Measurements from ENCODE around the gene PSRC1.

DNA sequence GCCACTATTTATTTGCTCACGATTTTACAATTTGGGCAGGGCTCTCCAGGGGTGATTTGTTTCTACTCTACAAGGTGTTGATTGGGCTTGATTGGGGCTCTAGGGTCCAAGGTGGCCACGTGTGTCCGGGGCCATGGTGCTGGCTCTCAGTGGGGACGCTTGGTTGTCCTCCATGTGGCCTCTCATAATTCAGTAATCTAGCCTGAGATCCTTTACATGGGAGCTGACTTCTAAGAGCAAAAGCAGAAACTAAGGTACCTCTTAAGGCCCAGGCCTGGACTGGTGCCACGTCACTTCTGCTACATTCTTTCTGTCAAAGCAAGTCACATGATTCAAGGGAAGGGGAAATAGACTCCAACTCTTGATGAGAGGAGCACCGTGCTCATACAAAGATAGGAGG is 8.1 kb upstream of the PSRC1 start:
- TF ChIP-seq, protein P1, sequence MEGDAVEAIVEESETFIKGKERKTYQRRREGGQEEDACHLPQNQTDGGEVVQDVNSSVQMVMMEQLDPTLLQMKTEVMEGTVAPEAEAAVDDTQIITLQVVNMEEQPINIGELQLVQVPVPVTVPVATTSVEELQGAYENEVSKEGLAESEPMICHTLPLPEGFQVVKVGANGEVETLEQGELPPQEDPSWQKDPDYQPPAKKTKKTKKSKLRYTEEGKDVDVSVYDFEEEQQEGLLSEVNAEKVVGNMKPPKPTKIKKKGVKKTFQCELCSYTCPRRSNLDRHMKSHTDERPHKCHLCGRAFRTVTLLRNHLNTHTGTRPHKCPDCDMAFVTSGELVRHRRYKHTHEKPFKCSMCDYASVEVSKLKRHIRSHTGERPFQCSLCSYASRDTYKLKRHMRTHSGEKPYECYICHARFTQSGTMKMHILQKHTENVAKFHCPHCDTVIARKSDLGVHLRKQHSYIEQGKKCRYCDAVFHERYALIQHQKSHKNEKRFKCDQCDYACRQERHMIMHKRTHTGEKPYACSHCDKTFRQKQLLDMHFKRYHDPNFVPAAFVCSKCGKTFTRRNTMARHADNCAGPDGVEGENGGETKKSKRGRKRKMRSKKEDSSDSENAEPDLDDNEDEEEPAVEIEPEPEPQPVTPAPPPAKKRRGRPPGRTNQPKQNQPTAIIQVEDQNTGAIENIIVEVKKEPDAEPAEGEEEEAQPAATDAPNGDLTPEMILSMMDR (IDR thresholded peaks at IDR 0.05; ENCODE audit: low read depth, low read length): no peak
- TF ChIP-seq EZH2phosphoT487 (IDR thresholded peaks at IDR 0.05; ENCODE audit: low read depth): no peak
